ENCODE results near the gene CHAD.

GRCh38 chr17:50424996-50425681 lies 43.5 kb downstream of the CHAD start:
- no peak for TF ChIP-seq CTCF (IDR thresholded peaks at IDR 0.05)
- TF ChIP-seq POLR2AphosphoS5 (IDR thresholded peaks at IDR 0.05) = no peak
